Stimulated activated naive B cell treated with anti-CD40 and anti-IgM and Interleukin-4, amounts not matched to agents 10 μg/mL and 1 μg/mL and 100 μg/mL, for 72 hours (primary cell): ENCODE data around the gene ANO10.

Source experiments
- ATAC-seq, 2 donors: fragments of 150-1000 bp; cut with Tn5 transposase; replicated peaks; 2 replicates each; pipeline ENCODE4 v1.10.0; 2021; ENCODE audit warnings: moderate library complexity in 1 of 2
- DNase-seq: peaks from one replicate; pipeline ENCODE4 v3.0.0; 2021
- H3K27ac Mint-ChIP-seq: one replicate; pipeline ENCODE4 v1.8.0; 2022; ENCODE audit warnings: mild to moderate bottlenecking, mixed read lengths
- H3K27me3 Mint-ChIP-seq, 2 donors: one replicate each; pipeline ENCODE4 v1.8.0; 2022; ENCODE audit warnings: mixed read lengths in 2 of 2
- H3K36me3 Mint-ChIP-seq, 2 donors: one replicate each; pipeline ENCODE4 v1.8.0; 2022; ENCODE audit warnings: mixed read lengths in 2 of 2, mild to moderate bottlenecking in 1 of 2
- H3K4me1 Mint-ChIP-seq, 2 donors: one replicate each; pipeline ENCODE4 v1.8.0; 2022; ENCODE audit warnings: mixed read lengths in 2 of 2, mild to moderate bottlenecking in 1 of 2
- H3K4me3 Mint-ChIP-seq, 2 donors: one replicate each; pipeline ENCODE4 v1.8.0; 2022; ENCODE audit warnings: mild to moderate bottlenecking in 2 of 2, mixed read lengths in 2 of 2, moderate library complexity in 1 of 2
- H3K9me3 Mint-ChIP-seq, 2 donors: one replicate each; pipeline ENCODE4 v1.8.0; 2022; ENCODE audit warnings: mixed read lengths in 2 of 2, mild to moderate bottlenecking in 1 of 2

ANO10 gene

GRCh38 chr3:43405888-43406642 is 215.7 kb downstream of the ANO10 start:
- ATAC-seq, result no peak
- no peaks in the 10 kb centered on the region for H3K27me3 Mint-ChIP-seq
- no peak overlapping the region for H3K27ac Mint-ChIP-seq
- H3K4me3 Mint-ChIP-seq, result no peak overlapping the region
- H3K36me3 Mint-ChIP-seq, result no peaks in the 10 kb centered on the region
- H3K9me3 Mint-ChIP-seq, result no peaks in the 10 kb centered on the region
- H3K4me1 Mint-ChIP-seq, result no peaks in the 10 kb centered on the region
- no peak for DNase-seq

GRCh38 chr3:43400781-43401730 is 220.8 kb downstream of the ANO10 start:
- DNase-seq, result no peak
- ATAC-seq, result no peak
- H3K36me3 Mint-ChIP-seq, result no peaks in the 10 kb centered on the region
- H3K27me3 Mint-ChIP-seq, result no peaks in the 10 kb centered on the region
- H3K4me3 Mint-ChIP-seq, result no peak overlapping the region
- H3K27ac Mint-ChIP-seq, result no peak overlapping the region
- no peaks in the 10 kb centered on the region for H3K9me3 Mint-ChIP-seq
- H3K4me1 Mint-ChIP-seq, result no peaks in the 10 kb centered on the region

DNA sequence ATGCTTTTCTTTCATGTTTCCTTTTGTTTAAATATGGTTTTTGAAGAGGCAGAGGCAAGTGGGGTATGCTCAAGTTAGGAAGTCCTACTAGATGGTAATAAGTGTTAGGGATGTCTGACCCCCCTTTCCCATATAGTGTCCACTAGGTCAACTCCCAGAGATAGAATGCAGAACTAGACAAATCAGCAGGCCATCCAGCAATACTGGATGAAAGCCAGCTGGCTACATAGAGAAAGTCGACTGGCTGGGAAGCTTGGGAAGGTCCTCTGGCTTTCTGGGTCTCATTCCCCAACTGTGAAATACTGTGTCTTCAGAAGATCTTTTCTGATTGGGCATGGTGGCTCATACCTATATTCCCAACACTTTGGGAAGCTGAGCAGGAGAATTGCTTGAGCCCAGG is 221.6 kb downstream of the ANO10 start:
- ATAC-seq (no peak), DNase-seq (no peak)
- no peaks in the 10 kb centered on the region for H3K4me1 Mint-ChIP-seq
- H3K36me3 Mint-ChIP-seq, result no peaks in the 10 kb centered on the region
- H3K27ac Mint-ChIP-seq, result no peak overlapping the region
- no peaks in the 10 kb centered on the region for H3K27me3 Mint-ChIP-seq
- H3K4me3 Mint-ChIP-seq, result no peak overlapping the region
- no peaks in the 10 kb centered on the region for H3K9me3 Mint-ChIP-seq

- Mint-ChIP-seq H3K9me3 (no peaks in the 10 kb centered on the region), H3K27ac (peak overlapping the region; percentile 63), H3K4me1 (peaks cover 3 to 4% of the 10 kb centered on the region in 2 donors), H3K4me3 (no peak overlapping the region), H3K36me3 (no peaks in the 10 kb centered on the region), H3K27me3 (no peaks in the 10 kb centered on the region)
- no peak for ATAC-seq
- no peak for DNase-seq
Observed at GRCh38 chr3:43399034-43399433, 222.8 kb downstream of the ANO10 start.

DNA sequence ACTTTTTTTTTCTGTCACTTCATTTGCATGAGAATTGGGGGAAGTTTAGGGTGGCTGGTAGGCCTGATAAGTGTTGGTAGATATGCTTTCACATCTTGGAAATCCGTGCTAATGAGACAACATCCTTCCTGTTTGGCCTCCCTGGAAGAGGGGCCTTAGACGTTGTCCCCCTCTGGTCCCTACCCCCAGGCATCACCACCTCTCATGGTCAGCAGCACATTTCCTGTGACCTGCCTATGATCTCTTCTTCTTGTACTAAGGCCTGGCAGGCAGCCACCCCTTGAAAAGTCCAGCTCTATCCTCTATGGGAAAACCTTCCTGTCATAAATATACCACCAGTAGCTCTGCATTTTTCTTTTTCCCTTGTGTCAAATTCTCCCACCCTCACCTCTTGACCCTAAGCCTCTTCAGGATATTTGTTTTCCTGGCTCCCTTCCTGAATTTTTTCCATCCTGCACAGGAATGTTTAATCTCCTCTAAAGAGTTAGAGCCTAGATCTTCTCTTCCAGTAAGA is 227.7 kb downstream of the ANO10 start:
- Mint-ChIP-seq H3K36me3 (no peaks in the 10 kb centered on the region), H3K27me3 (no peaks in the 10 kb centered on the region), H3K4me1 (peaks cover 15 to 19% of the 10 kb centered on the region in 2 donors), H3K9me3 (peaks cover 0 to 3% of the 10 kb centered on the region in 2 donors), H3K27ac (no peak overlapping the region), H3K4me3 (no peak overlapping the region)
- ATAC-seq (no peak), DNase-seq (no peak)

GRCh38 chr3:43391621-43392020 is 230.2 kb downstream of the ANO10 start:
- no peak for ATAC-seq
- Mint-ChIP-seq H3K4me3 (no peak overlapping the region), H3K27ac (no peak overlapping the region), H3K36me3 (no peaks in the 10 kb centered on the region), H3K27me3 (no peaks in the 10 kb centered on the region), H3K4me1 (peaks cover 15 to 19% of the 10 kb centered on the region in 2 donors), H3K9me3 (peaks cover 0 to 3% of the 10 kb centered on the region in 2 donors)
- no peak for DNase-seq

- Mint-ChIP-seq H3K4me1 (peaks cover 15 to 19% of the 10 kb centered on the region in 2 donors), H3K9me3 (peaks cover 0 to 3% of the 10 kb centered on the region in 2 donors), H3K36me3 (no peaks in the 10 kb centered on the region), H3K4me3 (no peak overlapping the region), H3K27ac (peak overlapping the region; percentile 4), H3K27me3 (no peaks in the 10 kb centered on the region)
- no peak for ATAC-seq
- no peak for DNase-seq
Observed at GRCh38 chr3:43390255-43390588, 231.6 kb downstream of the ANO10 start.

DNA sequence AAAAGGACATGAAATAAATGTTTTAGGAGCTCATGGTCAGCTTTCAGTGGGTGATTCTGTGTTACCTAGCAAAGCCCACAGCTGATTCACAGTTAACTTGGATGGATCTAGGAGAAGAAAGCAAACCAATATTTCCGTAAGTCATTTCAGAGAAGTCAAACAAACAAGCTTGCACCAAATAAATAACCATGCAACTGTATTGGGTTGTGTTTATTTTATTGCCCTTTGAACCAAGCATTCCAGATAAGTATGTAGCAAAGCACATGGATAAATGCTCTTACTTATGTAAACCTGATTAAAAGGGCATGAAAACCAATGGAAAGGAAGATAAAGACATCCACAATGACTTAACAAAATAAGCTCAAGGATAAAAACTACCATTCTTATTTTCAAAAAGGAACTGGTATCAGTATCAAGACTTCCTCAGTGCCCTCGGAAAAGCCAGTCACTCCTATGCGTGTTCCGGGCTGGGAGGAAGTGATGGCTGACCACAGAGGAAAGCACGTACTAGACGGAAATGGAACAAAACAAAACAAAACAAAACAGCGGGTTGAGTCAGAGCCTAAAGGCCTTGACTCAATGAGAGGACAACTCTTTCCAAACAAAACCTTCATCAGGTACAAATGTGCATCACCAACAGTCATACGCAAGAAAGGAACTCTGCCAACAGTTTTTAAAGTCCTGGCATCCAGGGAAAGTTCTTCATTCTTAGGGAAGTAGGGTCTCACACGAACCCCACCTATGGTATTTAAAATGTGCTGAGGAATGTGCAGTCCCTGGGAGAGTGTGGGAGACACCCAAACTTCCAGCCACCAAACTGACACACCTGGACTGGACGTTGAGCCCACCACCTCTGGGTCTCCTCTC is 232.2 kb downstream of the ANO10 start:
- ATAC-seq, result peak; percentile 95 to 97
- peak; percentile 40 for DNase-seq
- Mint-ChIP-seq H3K27me3 (no peaks in the 10 kb centered on the region), H3K4me3 (peak overlapping the region in 1 of 2 donors; percentile 38), H3K27ac (peak overlapping the region; percentile 4), H3K9me3 (peaks cover 0 to 3% of the 10 kb centered on the region in 2 donors), H3K4me1 (peaks cover 15 to 19% of the 10 kb centered on the region in 2 donors), H3K36me3 (no peaks in the 10 kb centered on the region)

DNA sequence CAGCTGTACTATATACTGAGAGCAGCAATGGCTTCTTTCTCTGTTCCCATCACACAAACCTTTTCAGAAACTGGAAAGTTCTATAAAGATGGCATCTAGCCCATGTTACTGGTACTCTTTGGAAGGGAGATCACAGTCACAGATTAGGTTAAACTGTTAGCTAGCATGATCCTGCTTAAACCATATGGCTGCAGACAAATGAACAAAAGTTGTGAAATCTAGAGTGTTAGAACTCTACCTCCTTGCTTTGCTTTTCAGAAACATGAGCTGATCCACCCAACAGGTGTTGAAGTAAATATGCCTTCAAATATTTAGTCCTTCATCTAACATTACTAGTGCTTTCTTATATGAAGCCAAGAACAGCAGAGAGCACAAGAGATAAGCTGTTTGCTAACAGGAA is 232.9 kb downstream of the ANO10 start:
- DNase-seq (no peak), ATAC-seq (no peak)
- Mint-ChIP-seq H3K36me3 (no peaks in the 10 kb centered on the region), H3K27me3 (no peaks in the 10 kb centered on the region), H3K9me3 (peaks cover 0 to 6% of the 10 kb centered on the region in 2 donors), H3K4me3 (no peak overlapping the region), H3K4me1 (peaks cover 11 to 15% of the 10 kb centered on the region in 2 donors), H3K27ac (no peak overlapping the region)

DNA sequence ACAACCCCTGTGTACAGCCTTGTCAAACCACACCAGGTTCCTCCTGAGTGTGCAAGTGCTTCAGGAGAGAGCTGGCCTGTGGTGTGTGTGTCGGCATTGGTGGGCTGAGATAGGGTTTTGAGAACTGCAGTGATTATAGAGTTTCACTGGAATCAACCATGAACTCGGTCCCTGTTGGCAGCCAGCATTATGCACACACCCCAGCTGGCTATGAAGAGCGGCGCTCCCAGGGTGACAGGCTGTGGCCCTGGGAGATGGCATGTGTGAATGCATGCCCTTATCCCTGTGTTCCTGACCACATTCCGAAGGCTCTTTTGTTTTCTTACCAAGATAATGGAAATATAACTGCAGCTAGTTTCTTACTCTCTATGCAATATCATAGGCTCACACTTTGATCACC is 233.6 kb downstream of the ANO10 start:
- H3K9me3 Mint-ChIP-seq, result peaks cover 0 to 4% of the 10 kb centered on the region in 2 donors
- DNase-seq (no peak), ATAC-seq (no peak)
- no peak overlapping the region for H3K27ac Mint-ChIP-seq
- no peaks in the 10 kb centered on the region for H3K27me3 Mint-ChIP-seq
- no peak overlapping the region for H3K4me3 Mint-ChIP-seq
- no peaks in the 10 kb centered on the region for H3K36me3 Mint-ChIP-seq
- peaks cover 11 to 13% of the 10 kb centered on the region in 2 donors for H3K4me1 Mint-ChIP-seq

DNA sequence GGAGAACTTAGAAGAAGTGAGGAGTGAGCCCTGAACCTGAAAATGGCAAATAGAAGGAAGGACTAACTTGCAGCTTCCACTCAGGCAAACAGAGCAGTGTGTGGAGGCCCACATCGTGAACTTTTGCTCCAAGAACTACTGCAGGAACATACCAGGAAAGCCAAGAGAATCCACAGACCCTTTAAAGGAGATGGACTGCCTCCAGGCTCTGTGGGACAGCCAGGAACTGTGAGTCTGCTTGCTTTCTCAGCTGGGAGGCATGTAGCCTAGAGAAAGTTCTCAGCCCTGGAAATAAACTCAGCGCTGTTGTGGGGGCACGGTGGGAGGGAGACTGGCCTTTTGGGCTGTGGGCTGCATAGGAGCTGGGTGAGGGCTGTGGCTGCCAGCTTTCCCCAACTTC is 242.5 kb downstream of the ANO10 start:
- peaks cover 0 to 1% of the 10 kb centered on the region in 2 donors for H3K4me1 Mint-ChIP-seq

GRCh38 chr3:43378066-43378935 is 243.5 kb downstream of the ANO10 start:
- peaks cover 0 to 4% of the 10 kb centered on the region in 2 donors for H3K27me3 Mint-ChIP-seq
- no peaks in the 10 kb centered on the region for H3K36me3 Mint-ChIP-seq
- H3K4me3 Mint-ChIP-seq, result no peak overlapping the region
- H3K27ac Mint-ChIP-seq, result no peak overlapping the region
- ATAC-seq (peak; percentile 84 to 88), DNase-seq (peak; percentile 27)
- H3K4me1 Mint-ChIP-seq, result peaks cover 0 to 1% of the 10 kb centered on the region in 2 donors
- H3K9me3 Mint-ChIP-seq, result peaks cover 0 to 1% of the 10 kb centered on the region in 2 donors

More for the DNA sequence above, 242.5 kb downstream of the ANO10 start:
- Mint-ChIP-seq H3K9me3 (peaks cover 0 to 3% of the 10 kb centered on the region in 2 donors), H3K4me3 (no peak overlapping the region), H3K27ac (no peak overlapping the region), H3K27me3 (peaks cover 0 to 4% of the 10 kb centered on the region in 2 donors), H3K36me3 (no peaks in the 10 kb centered on the region)
- DNase-seq (no peak), ATAC-seq (no peak)

- H3K27me3 Mint-ChIP-seq, result no peaks in the 10 kb centered on the region
- ATAC-seq (no peak), DNase-seq (no peak)
- H3K4me1 Mint-ChIP-seq, result peaks cover 0 to 1% of the 10 kb centered on the region in 2 donors
- no peak overlapping the region for H3K4me3 Mint-ChIP-seq
- H3K9me3 Mint-ChIP-seq, result no peaks in the 10 kb centered on the region
- H3K36me3 Mint-ChIP-seq, result no peaks in the 10 kb centered on the region
- no peak overlapping the region for H3K27ac Mint-ChIP-seq
Observed at GRCh38 chr3:43373560-43373928, 248.3 kb downstream of the ANO10 start.
